Endothelial cell of umbilical vein (primary cell): ENCODE data around the gene TEX54. TPM values are rescaled to one million over a fixed set of nuclear protein-coding genes. Genes with fewer than 3 reads are reported as not detected.

Source experiments
- BruUV-seq: library from RNA; stranded (reverse); fragments of 400-500 nt; replicated peaks from 2 replicates; lab custom pipeline; 2021; lab: Mats Ljungman, UMichigan
- CTCF ChIA-PET: fragments of 300-600, 350-600 bp; sonication (Branson Sonifier 250); formaldehyde crosslinking; loops from one replicate; lab custom pipeline; 2021; ENCODE audit warnings: antibody characterized with exemption, inconsistent platforms; lab: Charles Lee
- POLR2A ChIA-PET: fragments of 300-600, 350-600 bp; sonication (Branson Sonifier 250); formaldehyde crosslinking; loops from one replicate; lab custom pipeline; 2021; ENCODE audit warnings: antibody characterized with exemption, inconsistent platforms; lab: Charles Lee
- DNase-seq: peaks from one replicate; pipeline ENCODE4 v3.0.0-alpha.2; 2011; ENCODE audit warnings: low read depth, low spot score
- FAIRE-seq: peaks from 2 replicates; lab custom pipeline; 2011; peaks lifted over from hg19 to GRCh38; lab: Jason Lieb, UNC
- H2AFZ ChIP-seq: 2 replicates; pipeline ENCODE4 v1.6.0; 2012; ENCODE audit warnings: low read depth, low read length, control low read depth, inconsistent platforms
- H3K27ac ChIP-seq: 2 replicates; pipeline ENCODE4 v1.5.1; 2011; ENCODE audit warnings: low read depth, mild to moderate bottlenecking, control low read depth, low read length, moderate library complexity; ENCODE audit not compliant: insufficient read depth
- H3K27me3 ChIP-seq, 2 experiments: 2 replicates each; pipeline versions ENCODE4 v1.6.0 to v1.6.1; 2011; ENCODE audit warnings: low read length in 2 of 2, mixed read lengths in 1 of 2; ENCODE audit not compliant: control insufficient read depth in 2 of 2, insufficient read depth in 2 of 2
- H3K36me3 ChIP-seq, 2 experiments: 2 replicates in 1 of 2; 3 replicates in 1 of 2; pipeline ENCODE4 v1.5.1; 2011; ENCODE audit warnings: low read length in 2 of 2, mild to moderate bottlenecking in 1 of 2, moderate library complexity in 1 of 2; ENCODE audit not compliant: control insufficient read depth in 2 of 2, insufficient read depth in 2 of 2; ENCODE audit errors: extremely low read depth in 1 of 2
- H3K4me1 ChIP-seq: 3 replicates; pipeline ENCODE4 v1.5.1; 2011; ENCODE audit warnings: mild to moderate bottlenecking, low read length; ENCODE audit not compliant: control insufficient read depth, insufficient read depth; ENCODE audit errors: extremely low read depth
- H3K4me2 ChIP-seq: 2 replicates; pipeline ENCODE4 v1.6.1; 2011; ENCODE audit warnings: low read length, control low read depth, mixed read lengths; ENCODE audit not compliant: insufficient read depth
- H3K4me3 ChIP-seq, 3 experiments: fragments of 200-600 bp in 1 of 3; sonication (generic), shearing (Covaris generic) in 1 of 3; replicated peaks in 1 of 3; 2 replicates each; pipeline ENCODE4 v1.5.1; 2011 to 2016; ENCODE audit warnings: control low read depth in 3 of 3, low read length in 3 of 3, mild to moderate bottlenecking in 2 of 3, inconsistent platforms in 1 of 3, low read depth in 1 of 3, moderate library complexity in 1 of 3; ENCODE audit not compliant: insufficient read depth in 1 of 3
- H3K79me2 ChIP-seq: 2 replicates; pipeline ENCODE4 v1.6.0; 2012; ENCODE audit warnings: low read length, inconsistent platforms; ENCODE audit not compliant: control insufficient read depth, insufficient read depth
- H3K9ac ChIP-seq: replicated peaks from 2 replicates; pipeline ENCODE3; 2011; ENCODE audit warnings: low read length, control low read depth; ENCODE audit not compliant: insufficient read depth; ENCODE audit errors: extremely low read depth
- H3K9me1 ChIP-seq: replicated peaks from 3 replicates; pipeline ENCODE4 v1.6.0; 2011; ENCODE audit warnings: mild to moderate bottlenecking, low read length; ENCODE audit not compliant: control insufficient read depth, insufficient read depth; ENCODE audit errors: extremely low read depth
- H3K9me3 ChIP-seq: replicated peaks from 2 replicates; pipeline ENCODE4 v1.5.1; 2012; ENCODE audit warnings: low read length, inconsistent platforms; ENCODE audit not compliant: control insufficient read depth, insufficient read depth
- H4K20me1 ChIP-seq: replicated peaks from 2 replicates; pipeline ENCODE3; 2011; ENCODE audit warnings: mild to moderate bottlenecking, low read length; ENCODE audit not compliant: control insufficient read depth, insufficient read depth; ENCODE audit errors: extremely low read depth
- EZH2 ChIP-seq: IDR thresholded peaks from 2 replicates; pipeline ENCODE4 v1.6.1; 2012; ENCODE audit warnings: borderline replicate concordance, low read depth, mild to moderate bottlenecking, moderate library complexity, low read length, inconsistent platforms; ENCODE audit not compliant: severe bottlenecking
- FOS ChIP-seq: IDR thresholded peaks from 2 replicates; pipeline ENCODE4 v1.6.1; 2011; ENCODE audit warnings: mild to moderate bottlenecking, low read length, moderate library complexity, borderline replicate concordance; ENCODE audit not compliant: insufficient read depth
- GATA2 ChIP-seq: IDR thresholded peaks from 2 replicates; pipeline ENCODE4 v1.7.0; 2011; ENCODE audit warnings: low read depth, mild to moderate bottlenecking, moderate library complexity, mixed read lengths, low read length; ENCODE audit not compliant: insufficient read length, insufficient read depth
- MYC ChIP-seq: IDR thresholded peaks from one replicate; pipeline ENCODE4 v1.6.1; 2011; ENCODE audit warnings: mild to moderate bottlenecking, low read depth, low read length
- POLR2AphosphoS5 ChIP-seq: IDR thresholded peaks from 2 replicates; pipeline ENCODE4 v1.6.1; 2012; ENCODE audit warnings: low read depth, mild to moderate bottlenecking, control low read depth, low read length, moderate library complexity; ENCODE audit not compliant: insufficient read depth
- dilution Hi-C: fragments of 300-500 bp; cut with MboI; formaldehyde crosslinking; loops from one replicate; pipeline ENCODE4 v1.15.0; 2019; ENCODE audit warnings: low sequenced_read_pairs; ENCODE audit not compliant: extremely low pct_ligation_motif_present
- intact Hi-C: fragments of 100-400 bp; cut with micrococcal nuclease; formaldehyde crosslinking; loops from one replicate; pipeline ENCODE4 v1.10.0; 2022
- polyA plus RNA-seq, 4 experiments: library from polyadenylated mRNA; depleted of rRNA in 3 of 4; stranded (reverse) in 3 of 4; unstranded in 1 of 4; fragments of >200 nt; gene quantifications; 2 replicates each; pipeline versions ENCODE4 v1.2.1 to v1.2.3, GENCODE V29; 2011 to 2012; ENCODE audit warnings: missing spikeins in 1 of 4
- total RNA-seq: library from RNA; stranded (reverse); gene quantifications from 2 replicates; pipeline ENCODE4 v1.2.3, GENCODE V29; 2021
- TF ChIP-seq, protein P1 (sequence below), 2 donors: IDR thresholded peaks; 1 replicate in 1 of 2; 2 replicates in 1 of 2; pipeline ENCODE4 v1.5.1; 2011; ENCODE audit warnings: low read length in 2 of 2, mild to moderate bottlenecking in 2 of 2, moderate library complexity in 2 of 2, control low read depth in 1 of 2, inconsistent platforms in 1 of 2, low read depth in 1 of 2; ENCODE audit not compliant: insufficient read depth in 1 of 2; ENCODE audit errors: extremely low read depth in 1 of 2
- TF ChIP-seq, protein P2 (sequence below): IDR thresholded peaks from 2 replicates; pipeline ENCODE4 v1.6.1; 2011; ENCODE audit not compliant: insufficient read depth, insufficient read length

Gene TEX54
- total and polyA plus RNA-seq, 2 donors (not counting 3 experiments of a cell fraction or from before 2014, with no cell fraction given): not detected

DNA sequence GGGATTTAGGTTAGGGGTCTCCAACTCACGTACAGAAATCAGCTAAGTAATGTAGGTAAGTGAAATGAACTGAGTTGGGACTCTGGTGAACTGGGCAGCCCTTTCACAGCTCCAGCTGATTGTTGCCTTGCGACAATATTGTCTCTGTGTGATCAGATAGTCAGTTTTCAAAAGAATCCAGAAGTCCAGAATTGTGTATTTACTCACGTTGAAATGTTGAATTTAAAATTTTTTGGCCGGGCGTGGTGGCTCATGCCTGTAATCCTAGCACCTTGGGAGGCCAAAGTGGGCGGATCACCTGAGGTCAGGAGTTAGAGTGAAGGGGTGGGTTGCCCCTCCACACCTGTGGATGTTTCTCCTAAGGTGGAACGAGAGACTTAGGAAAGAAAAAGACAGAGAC, 25.6 kb upstream of the TEX54 start:
- no TSS peak for BruUV-seq
- no peak overlapping the region for H3K27ac ChIP-seq
- no peaks in the 10 kb centered on the region for H3K27me3 ChIP-seq
- CTCF ChIA-PET: interaction anchor here (1.3 to 3.3 kb wide), 2 partner anchors 23 to 72 kb away, joined by 12 to 20 read pairs; partner anchors contain the start of gene SLC3A2
- no peaks in the 10 kb centered on the region for H3K9me1 ChIP-seq
- POLR2A ChIA-PET: interaction anchor here (0.5 to 9.3 kb wide), 4 partner anchors 18 to 164 kb away, joined by 3 to 186 read pairs (median 8); partner anchors contain the start of gene WDR74
- dilution Hi-C loops (no loop called here), intact Hi-C loops (no loop called here)
- no peak overlapping the region for H3K9ac ChIP-seq
- H3K4me2 ChIP-seq: peak overlapping the region; percentile 71
- H3K4me1 ChIP-seq: peaks cover 19% of the 10 kb centered on the region
- FAIRE-seq (no peak), DNase-seq (no peak)
- no peaks in the 10 kb centered on the region for H3K9me3 ChIP-seq
- no peak for TF ChIP-seq MYC
- TF ChIP-seq EZH2: no peak
- TF ChIP-seq FOS: no peak
- TF ChIP-seq, protein P1, sequence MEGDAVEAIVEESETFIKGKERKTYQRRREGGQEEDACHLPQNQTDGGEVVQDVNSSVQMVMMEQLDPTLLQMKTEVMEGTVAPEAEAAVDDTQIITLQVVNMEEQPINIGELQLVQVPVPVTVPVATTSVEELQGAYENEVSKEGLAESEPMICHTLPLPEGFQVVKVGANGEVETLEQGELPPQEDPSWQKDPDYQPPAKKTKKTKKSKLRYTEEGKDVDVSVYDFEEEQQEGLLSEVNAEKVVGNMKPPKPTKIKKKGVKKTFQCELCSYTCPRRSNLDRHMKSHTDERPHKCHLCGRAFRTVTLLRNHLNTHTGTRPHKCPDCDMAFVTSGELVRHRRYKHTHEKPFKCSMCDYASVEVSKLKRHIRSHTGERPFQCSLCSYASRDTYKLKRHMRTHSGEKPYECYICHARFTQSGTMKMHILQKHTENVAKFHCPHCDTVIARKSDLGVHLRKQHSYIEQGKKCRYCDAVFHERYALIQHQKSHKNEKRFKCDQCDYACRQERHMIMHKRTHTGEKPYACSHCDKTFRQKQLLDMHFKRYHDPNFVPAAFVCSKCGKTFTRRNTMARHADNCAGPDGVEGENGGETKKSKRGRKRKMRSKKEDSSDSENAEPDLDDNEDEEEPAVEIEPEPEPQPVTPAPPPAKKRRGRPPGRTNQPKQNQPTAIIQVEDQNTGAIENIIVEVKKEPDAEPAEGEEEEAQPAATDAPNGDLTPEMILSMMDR (IDR thresholded peaks at IDR 0.05; ENCODE audit: extremely low read depth in 1 of 2, insufficient read depth in 1 of 2, low read depth in 1 of 2, low read length in 2 of 2): no peak
- TF ChIP-seq POLR2AphosphoS5: no peak
- TF ChIP-seq, protein P2, sequence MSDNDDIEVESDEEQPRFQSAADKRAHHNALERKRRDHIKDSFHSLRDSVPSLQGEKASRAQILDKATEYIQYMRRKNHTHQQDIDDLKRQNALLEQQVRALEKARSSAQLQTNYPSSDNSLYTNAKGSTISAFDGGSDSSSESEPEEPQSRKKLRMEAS: no peak
- no peak for TF ChIP-seq GATA2
- peaks cover 6 to 16% of the 10 kb centered on the region in 2 experiments for H3K36me3 ChIP-seq
- H2AFZ ChIP-seq: no peak overlapping the region
- H3K79me2 ChIP-seq: peaks cover 55% of the 10 kb centered on the region
- peaks cover 10% of the 10 kb centered on the region for H4K20me1 ChIP-seq
- peak overlapping the region in 1 of 3 experiments; percentile 6 for H3K4me3 ChIP-seq
